HG02798 (cell line): Measurements from ENCODE around the gene CARD10.

Experiments
- ATAC-seq: cut with Tn5 transposase; IDR thresholded peaks from one replicate; pipeline ENCODE4 v1.9.1; 2021; ENCODE audit warnings: mild to moderate bottlenecking; ENCODE audit not compliant: unreplicated experiment, poor library complexity

The CARD10 gene

DNA sequence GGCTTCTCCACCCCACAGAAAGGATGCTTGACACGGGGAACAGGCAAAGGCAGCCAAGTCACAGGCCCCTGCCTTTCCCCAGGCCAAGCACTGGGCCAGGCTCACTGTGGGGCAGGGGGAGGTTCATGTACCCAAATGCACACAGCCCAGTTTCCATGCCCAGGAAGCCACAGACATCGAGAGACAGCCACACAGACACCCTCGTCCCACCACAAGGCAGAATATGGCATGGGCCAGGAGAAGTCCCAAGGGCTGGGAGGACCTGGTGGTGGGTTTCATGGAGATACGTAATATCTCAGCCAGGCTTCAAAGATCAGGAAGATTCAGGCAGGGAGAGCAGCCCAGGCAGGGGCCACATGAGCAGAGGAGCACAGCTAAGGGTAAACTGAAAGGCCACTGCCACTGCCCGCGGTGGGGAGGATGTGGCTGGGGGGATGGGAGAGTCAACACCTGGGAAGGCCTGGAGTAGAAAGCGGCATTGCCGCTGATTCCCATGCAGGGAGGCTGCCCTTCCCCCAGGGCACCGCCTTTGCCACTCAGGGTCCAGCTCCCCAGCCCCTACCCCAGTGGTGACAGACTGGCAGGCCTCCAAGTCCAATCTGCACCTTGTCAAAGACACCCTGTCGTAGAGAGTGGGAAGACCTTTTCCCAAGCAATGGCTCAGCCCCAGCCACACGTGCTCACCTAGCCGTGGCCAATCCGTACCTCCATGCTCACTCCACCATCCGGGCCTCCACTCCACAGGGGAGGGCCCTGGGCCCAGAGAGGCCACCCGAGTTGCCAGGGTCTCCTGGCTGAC lies 30.7 kb downstream of the CARD10 start:
- ATAC-seq, result no peak

- ATAC-seq, result no peak
These were observed 31.6 kb downstream of the CARD10 start for GRCh38 chr22:37487571-37487970.

GRCh38 chr22:37487129-37487528 lies 32.1 kb downstream of the CARD10 start:
- no peak for ATAC-seq

- ATAC-seq, result peak; percentile 71
These were observed 32.9 kb downstream of the CARD10 start, which contains the start of gene MFNG for GRCh38 chr22:37486224-37486845. Gene MFNG, minus strand, starts transcription at chr22:37486384. Its CDS starts 207 bp downstream, at chr22:37486177.

DNA sequence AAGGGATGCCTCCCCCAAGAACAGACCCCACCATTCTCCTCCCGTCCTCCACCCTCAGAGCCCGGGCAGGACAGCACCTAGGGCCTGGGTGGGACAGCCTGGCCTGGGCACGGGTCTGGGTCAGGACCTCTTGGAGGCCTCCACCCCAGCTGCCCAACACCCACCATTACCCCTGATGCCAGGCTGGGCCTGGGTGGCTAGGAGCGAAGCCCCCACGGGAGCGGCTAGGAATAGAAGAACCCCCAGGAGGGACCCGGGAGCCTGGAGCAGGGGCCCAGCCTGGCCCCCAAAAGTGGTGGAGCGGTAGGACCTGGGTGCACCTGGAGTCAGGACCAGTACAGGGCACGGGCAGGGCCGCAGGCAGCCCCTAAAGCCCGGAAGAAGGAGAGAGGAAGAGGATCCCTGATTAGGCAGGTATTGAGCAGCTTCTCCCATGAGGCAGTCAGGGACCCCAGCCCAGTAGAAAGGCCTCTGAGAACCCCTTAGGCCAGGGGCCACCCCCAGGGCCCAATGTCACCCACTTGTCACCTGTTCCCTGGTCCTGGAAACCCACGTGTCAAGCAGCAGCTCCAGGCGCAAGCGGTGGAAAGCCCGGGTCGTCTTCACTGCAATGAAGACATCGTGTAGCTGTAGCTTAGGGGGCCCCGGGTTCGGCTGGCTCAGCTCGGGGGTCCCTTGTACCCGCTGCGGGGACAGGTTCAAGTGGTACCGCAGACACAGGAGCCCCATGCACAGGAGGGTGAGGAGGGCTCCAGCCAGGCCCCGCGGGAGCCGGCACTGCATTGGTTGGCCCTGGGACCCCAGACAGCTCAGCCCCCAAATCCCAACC lies 33.6 kb downstream of the CARD10 start:
- peak; percentile 14 for ATAC-seq

GRCh38 chr22:37484480-37485394 lies 34.5 kb downstream of the CARD10 start:
- peak; percentile 9 for ATAC-seq

GRCh38 chr22:37483050-37483449 lies 36.2 kb downstream of the CARD10 start:
- no peak for ATAC-seq

DNA sequence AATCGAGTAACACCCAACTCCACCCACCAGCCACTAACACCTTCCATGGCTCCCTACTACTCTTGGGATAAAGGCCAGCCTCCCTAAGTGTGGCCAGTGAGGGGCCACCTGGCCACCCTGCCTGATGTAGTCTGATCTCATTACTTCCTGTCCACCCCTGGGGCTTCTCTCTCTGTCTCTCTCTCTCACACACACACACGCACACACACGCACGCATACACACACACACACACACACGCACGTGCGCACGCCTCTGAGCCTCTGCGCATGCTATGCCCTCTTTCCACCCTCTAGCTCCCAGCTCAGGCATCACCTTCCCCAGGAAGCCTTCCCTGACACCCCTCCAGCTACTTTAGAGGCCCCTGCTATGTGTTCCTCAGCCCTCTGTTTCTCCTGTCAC lies 37.0 kb downstream of the CARD10 start:
- ATAC-seq, result no peak

DNA sequence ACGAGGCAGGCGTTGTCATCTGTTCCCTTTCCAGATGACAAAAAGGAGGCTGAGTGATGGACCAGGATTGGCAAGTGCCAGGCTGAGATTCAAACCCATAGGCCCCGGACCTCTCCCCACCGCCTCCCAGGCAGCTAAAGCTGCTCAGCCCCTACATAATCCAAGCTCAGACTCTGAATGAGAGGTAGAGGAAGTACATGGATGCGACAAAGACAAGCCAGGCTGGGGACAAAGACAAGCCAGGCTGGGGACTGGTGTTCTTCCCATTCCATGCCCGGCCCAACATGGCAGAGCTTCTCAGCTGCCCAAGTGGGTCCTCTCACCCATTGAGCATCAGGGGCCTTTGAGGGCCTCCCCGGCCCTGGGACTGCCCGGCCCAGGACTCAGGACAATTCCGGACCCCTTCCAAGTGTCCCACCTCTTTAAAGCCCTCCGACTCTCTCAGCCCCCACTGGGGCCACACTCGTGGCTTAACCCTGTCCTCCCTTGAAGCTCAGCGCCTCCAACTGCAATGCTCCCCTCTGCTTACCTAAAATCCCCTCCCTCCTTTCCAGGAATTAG lies 37.8 kb downstream of the CARD10 start:
- no peak for ATAC-seq

GRCh38 chr22:37480387-37481346 lies 38.5 kb downstream of the CARD10 start:
- ATAC-seq, result no peak

GRCh38 chr22:37479196-37479595 lies 40.0 kb downstream of the CARD10 start:
- no peak for ATAC-seq

- ATAC-seq, result no peak
These were observed 42.6 kb downstream of the CARD10 start for GRCh38 chr22:37476389-37477329.

DNA sequence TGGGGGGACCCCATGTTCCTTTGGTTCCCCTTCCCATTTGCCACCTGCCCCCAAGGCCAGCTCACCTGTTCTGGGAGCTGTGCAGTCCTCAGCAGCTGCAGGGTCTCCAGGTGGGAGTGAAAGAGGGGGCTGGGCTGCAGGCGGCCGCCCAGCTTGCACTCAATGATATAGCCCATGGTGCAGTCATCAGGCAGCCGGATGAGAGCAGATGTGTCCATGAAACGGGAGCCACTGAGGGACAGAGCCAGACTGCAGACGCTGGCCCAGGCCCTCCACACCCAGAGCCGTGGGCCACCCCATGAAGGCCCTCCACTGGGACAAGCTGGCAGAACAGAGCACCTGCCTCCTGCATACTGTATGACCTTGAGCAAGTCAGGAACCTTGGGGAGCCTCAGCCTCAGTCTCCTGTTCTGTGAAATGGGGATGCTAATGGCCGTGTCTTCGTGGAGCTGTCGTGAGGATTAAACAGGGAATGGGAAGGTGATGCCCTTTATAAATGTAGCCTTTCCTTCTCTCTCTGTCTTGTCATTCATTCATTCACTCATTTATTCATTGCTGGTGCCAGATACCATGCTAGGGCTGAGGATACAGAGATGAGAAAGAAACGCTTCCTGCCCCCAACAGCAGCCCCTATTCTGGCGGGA lies 44.6 kb downstream of the CARD10 start:
- ATAC-seq, result no peak

DNA sequence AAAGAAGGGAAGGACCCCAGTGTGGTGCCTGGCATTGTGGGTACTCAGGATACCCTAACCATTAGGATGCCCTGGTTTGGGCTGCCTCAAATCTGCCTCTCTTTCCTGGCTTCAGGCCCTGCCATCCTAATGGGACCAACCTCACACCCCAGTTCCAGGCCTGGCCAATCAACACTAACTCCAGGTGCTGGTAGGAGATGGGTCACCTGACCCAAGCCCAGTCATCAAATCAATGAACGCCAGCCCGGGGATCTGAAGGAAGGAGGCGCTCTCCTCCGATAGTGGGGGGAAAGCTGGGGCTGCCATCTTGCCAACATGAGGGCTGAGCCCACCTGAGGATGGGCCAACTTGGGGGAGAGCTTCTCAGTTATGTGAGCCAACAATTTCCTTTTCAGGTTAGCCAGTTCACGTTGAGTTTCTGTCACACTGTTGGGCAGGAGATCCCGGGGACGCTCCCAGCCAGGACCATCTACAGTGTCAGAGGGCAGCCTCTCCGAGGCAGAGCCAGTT lies 45.7 kb downstream of the CARD10 start:
- no peak for ATAC-seq

DNA sequence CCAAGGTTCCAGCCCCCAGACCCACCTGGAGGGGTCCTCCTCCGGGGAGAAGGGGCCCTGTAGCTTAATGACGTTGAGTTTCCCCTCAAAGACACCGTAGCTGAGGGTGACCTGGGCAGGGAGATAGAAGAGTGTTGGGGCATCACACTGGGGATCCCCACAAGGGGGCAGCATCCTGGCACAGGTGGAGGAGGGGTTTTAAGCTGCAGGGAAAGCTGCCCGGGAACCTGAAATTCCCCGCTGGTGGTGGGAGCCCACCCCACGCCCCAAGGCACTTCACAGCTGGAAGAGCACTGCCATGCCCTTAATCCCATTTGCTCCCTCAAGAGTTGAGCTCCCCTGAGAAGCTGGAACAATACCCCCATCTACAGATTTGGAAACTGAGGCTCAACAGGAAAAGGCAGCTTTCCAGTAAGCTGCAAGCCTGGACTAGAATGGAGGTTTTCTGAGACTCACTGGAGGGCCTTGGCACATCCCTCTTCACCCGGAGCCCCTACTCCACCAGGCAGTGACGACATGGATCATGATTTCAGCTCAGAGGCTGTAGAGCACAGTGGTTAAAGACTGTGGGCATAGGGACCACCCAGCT lies 46.7 kb downstream of the CARD10 start:
- no peak for ATAC-seq

DNA sequence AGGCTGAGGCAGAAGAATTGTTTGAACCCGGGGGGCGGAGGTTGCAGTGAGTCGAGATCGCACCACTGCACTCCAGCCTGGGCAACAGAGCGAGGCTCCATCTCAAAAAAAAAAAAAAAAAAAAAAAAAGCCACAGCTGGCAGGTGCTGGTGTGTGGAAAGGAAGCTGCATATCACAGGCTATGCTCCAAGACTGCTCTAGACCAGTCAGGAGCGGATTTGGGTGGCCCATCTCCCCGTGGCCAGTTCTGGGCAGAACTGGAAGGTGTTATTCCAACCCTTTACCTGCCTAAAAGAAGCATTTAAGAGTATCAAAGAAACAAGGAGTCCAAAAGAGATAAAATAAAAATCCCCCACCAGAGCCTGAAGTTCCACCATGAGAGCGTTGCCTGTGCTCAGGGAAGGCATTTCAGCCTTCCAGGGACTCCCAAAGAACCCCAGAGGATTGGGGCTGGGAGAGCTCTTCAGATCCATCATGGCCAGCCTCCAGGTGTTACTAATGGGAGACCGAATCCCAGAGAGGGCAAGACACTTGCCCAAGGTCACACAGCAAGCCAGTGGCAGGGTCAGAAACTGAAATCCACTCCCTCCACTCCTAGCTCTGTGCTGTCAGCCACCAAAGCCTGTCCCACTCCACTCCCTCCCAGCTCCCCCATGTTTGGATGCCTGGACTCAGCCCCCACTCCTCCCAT lies 47.3 kb downstream of the CARD10 start:
- no peak for ATAC-seq
